ENCODE measurements around the gene CLDN1.
"Not testable (repeated sequence)": the region's sequence is repeated elsewhere in the genome, so short reads cannot be mapped to it uniquely, and the experiment has no call there.

The CLDN1 gene

DNA sequence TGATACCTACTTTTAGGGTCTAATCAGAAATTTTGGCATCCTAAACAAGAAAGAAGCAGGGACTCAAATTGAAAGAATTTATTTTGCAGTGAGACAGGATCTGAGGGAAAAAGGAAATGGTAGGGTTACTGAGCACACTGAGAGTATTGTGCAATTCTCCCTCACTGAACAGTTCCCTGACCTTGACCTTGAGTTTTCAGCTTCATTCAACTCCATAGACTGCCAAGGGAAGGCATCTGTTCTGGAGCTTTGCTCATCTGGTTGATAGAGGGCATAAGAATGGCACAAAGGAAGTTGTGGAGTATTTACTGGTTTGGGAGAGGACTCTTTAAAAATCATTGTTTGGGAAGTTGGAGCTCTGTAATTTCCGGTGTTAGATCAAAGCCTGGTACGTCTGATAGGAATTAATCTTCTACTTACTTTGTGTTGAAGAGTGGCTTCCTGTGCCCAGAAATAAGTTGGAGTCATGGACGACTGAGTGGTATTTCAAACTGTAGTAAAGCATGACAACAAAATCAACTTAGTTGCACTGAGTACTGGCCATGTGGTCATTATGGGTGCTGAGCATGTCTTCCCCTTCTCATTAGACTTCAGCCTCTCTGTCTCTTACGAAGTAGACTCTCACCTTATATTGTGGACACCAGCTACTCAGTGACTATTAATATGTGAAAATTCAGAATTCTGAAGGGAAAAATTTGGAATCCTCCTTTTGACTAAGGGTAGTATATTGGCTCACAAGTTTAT lies 40.8 kb downstream of the CLDN1 start:
- Histone ChIP-seq H3K27ac (ENCODE audit: low read length) (no peak overlapping the region), H3K9ac (ENCODE audit: low read length) (no peak overlapping the region), H3K4me3 (ENCODE audit: low read length) (no peak overlapping the region), H3F3A (ENCODE audit: insufficient read depth, low read length) (no peaks in the 10 kb centered on the region), H3K27me3 (replicated peaks; ENCODE audit: insufficient read depth, low read length) (no peaks in the 10 kb centered on the region), H3K9me2 (replicated peaks; ENCODE audit: insufficient read depth, low read length) (no peaks in the 10 kb centered on the region), H3K79me2 (ENCODE audit: low read length) (no peaks in the 10 kb centered on the region), H4K20me1 (ENCODE audit: insufficient read depth, low read length) (no peaks in the 10 kb centered on the region), H3K4me1 (ENCODE audit: low read length) (no peaks in the 10 kb centered on the region), H3K36me3 (replicated peaks; ENCODE audit: insufficient read depth, low read length) (no peaks in the 10 kb centered on the region), H3K9me3 (replicated peaks; ENCODE audit: insufficient read depth, low read length) (no peaks in the 10 kb centered on the region), H3K4me2 (ENCODE audit: low read depth, low read length) (no peak overlapping the region), H2AFZ (ENCODE audit: low read length) (no peak overlapping the region)
- no peak for TF ChIP-seq EZH2 (optimal IDR thresholded peaks at IDR 0.05; ENCODE audit: low read depth, low read length)
- TF ChIP-seq EZH2phosphoT487 (IDR thresholded peaks at IDR 0.05; ENCODE audit: low read length), result no peak
- TF ChIP-seq CTCF (IDR thresholded peaks at IDR 0.05; ENCODE audit: low read length), result no peak
- no peak for DNase-seq

GRCh38 chr3:190279690-190280089 lies 42.6 kb downstream of the CLDN1 start:
- Histone ChIP-seq H3K36me3 (replicated peaks; ENCODE audit: insufficient read depth, low read length) (no peaks in the 10 kb centered on the region), H3K9me2 (replicated peaks; ENCODE audit: insufficient read depth, low read length) (no peaks in the 10 kb centered on the region), H3F3A (ENCODE audit: insufficient read depth, low read length) (no peaks in the 10 kb centered on the region), H3K4me1 (ENCODE audit: low read length) (no peaks in the 10 kb centered on the region), H3K4me2 (ENCODE audit: low read depth, low read length) (no peak overlapping the region), H3K9me3 (replicated peaks; ENCODE audit: insufficient read depth, low read length) (no peaks in the 10 kb centered on the region), H3K9ac (ENCODE audit: low read length) (no peak overlapping the region), H3K79me2 (ENCODE audit: low read length) (no peaks in the 10 kb centered on the region), H3K4me3 (ENCODE audit: low read length) (no peak overlapping the region), H2AFZ (ENCODE audit: low read length) (no peak overlapping the region), H3K27ac (ENCODE audit: low read length) (no peak overlapping the region), H4K20me1 (ENCODE audit: insufficient read depth, low read length) (no peaks in the 10 kb centered on the region), H3K27me3 (replicated peaks; ENCODE audit: insufficient read depth, low read length) (no peaks in the 10 kb centered on the region)
- no peak for DNase-seq
- no peak for TF ChIP-seq EZH2 (optimal IDR thresholded peaks at IDR 0.05; ENCODE audit: low read depth, low read length)
- TF ChIP-seq CTCF (IDR thresholded peaks at IDR 0.05; ENCODE audit: low read length), result no peak
- no peak for TF ChIP-seq EZH2phosphoT487 (IDR thresholded peaks at IDR 0.05; ENCODE audit: low read length)

DNA sequence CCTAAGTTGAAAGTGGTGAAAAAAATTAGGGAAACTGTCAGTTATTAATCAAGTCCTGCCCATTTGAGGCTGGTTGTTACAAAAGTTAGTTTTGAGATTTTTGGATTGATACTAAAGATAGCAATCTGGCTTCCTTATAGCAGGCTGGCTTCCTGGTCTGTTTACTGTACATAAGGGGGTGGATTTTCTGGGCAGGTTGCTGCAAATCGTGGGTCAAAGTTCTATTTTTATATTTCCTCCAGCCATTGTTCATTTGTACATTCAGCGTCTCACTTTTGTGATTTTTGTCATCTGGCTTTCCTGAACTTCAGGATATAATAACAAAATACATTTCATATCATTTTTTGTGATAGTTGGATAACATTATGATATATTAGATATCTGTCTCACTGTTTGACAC lies 49.5 kb downstream of the CLDN1 start:
- Histone ChIP-seq H3K27ac (ENCODE audit: low read length) (no peak overlapping the region), H3K9me2 (replicated peaks; ENCODE audit: insufficient read depth, low read length) (no peaks in the 10 kb centered on the region), H3K4me2 (ENCODE audit: low read depth, low read length) (no peak overlapping the region), H3K9ac (ENCODE audit: low read length) (no peak overlapping the region), H3K79me2 (ENCODE audit: low read length) (no peaks in the 10 kb centered on the region), H3K9me3 (replicated peaks; ENCODE audit: insufficient read depth, low read length) (no peaks in the 10 kb centered on the region), H3K4me3 (ENCODE audit: low read length) (no peak overlapping the region), H3K27me3 (replicated peaks; ENCODE audit: insufficient read depth, low read length) (no peaks in the 10 kb centered on the region), H2AFZ (ENCODE audit: low read length) (no peak overlapping the region), H3K4me1 (ENCODE audit: low read length) (no peaks in the 10 kb centered on the region), H3F3A (ENCODE audit: insufficient read depth, low read length) (no peaks in the 10 kb centered on the region), H4K20me1 (ENCODE audit: insufficient read depth, low read length) (no peaks in the 10 kb centered on the region), H3K36me3 (replicated peaks; ENCODE audit: insufficient read depth, low read length) (no peaks in the 10 kb centered on the region)
- no peak for TF ChIP-seq EZH2 (optimal IDR thresholded peaks at IDR 0.05; ENCODE audit: low read depth, low read length)
- DNase-seq, result no peak

DNA sequence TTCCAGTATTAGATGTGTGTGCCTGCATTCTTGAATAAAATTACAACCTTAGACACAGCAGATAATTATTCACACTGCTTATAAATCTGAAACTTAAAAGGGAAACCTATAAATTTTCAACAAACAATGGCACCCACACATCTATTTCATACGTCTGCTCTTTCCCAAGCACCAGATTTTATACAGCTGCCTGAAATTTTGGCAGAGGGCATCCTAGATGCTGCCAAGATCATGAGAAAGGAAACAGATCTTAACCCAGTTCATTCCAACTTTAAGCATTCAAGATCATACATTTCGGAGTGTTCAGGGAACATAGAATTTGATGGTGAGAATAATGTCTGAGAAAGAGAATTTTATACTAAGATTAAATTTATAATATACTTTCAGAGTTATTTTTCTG lies 53.1 kb downstream of the CLDN1 start:
- Histone ChIP-seq H4K20me1 (ENCODE audit: insufficient read depth, low read length) (no peaks in the 10 kb centered on the region), H3K4me2 (ENCODE audit: low read depth, low read length) (no peak overlapping the region), H3F3A (ENCODE audit: insufficient read depth, low read length) (no peaks in the 10 kb centered on the region), H3K4me3 (ENCODE audit: low read length) (no peak overlapping the region), H3K9me2 (replicated peaks; ENCODE audit: insufficient read depth, low read length) (no peaks in the 10 kb centered on the region), H3K27ac (ENCODE audit: low read length) (no peak overlapping the region), H3K4me1 (ENCODE audit: low read length) (no peaks in the 10 kb centered on the region), H3K9ac (ENCODE audit: low read length) (no peak overlapping the region), H3K27me3 (replicated peaks; ENCODE audit: insufficient read depth, low read length) (no peaks in the 10 kb centered on the region), H2AFZ (ENCODE audit: low read length) (no peak overlapping the region), H3K79me2 (ENCODE audit: low read length) (no peaks in the 10 kb centered on the region), H3K36me3 (replicated peaks; ENCODE audit: insufficient read depth, low read length) (no peaks in the 10 kb centered on the region), H3K9me3 (replicated peaks; ENCODE audit: insufficient read depth, low read length) (no peaks in the 10 kb centered on the region)
- TF ChIP-seq EZH2 (optimal IDR thresholded peaks at IDR 0.05; ENCODE audit: low read depth, low read length) (no peak), CTCF (IDR thresholded peaks at IDR 0.05; ENCODE audit: low read length) (no peak), EZH2phosphoT487 (IDR thresholded peaks at IDR 0.05; ENCODE audit: low read length) (no peak)
- no peak for DNase-seq

GRCh38 chr3:190267464-190267863 lies 54.8 kb downstream of the CLDN1 start:
- not testable (repeated sequence) for H3K9me3 ChIP-seq (replicated peaks; ENCODE audit: insufficient read depth, low read length); DNase-seq; H4K20me1 ChIP-seq (ENCODE audit: insufficient read depth, low read length); H3K36me3 ChIP-seq (replicated peaks; ENCODE audit: insufficient read depth, low read length); H3K9ac ChIP-seq (ENCODE audit: low read length); H3K27me3 ChIP-seq (replicated peaks; ENCODE audit: insufficient read depth, low read length); H2AFZ ChIP-seq (ENCODE audit: low read length); H3K4me3 ChIP-seq (ENCODE audit: low read length); H3K79me2 ChIP-seq (ENCODE audit: low read length); H3F3A ChIP-seq (ENCODE audit: insufficient read depth, low read length); H3K4me1 ChIP-seq (ENCODE audit: low read length); H3K9me2 ChIP-seq (replicated peaks; ENCODE audit: insufficient read depth, low read length); H3K27ac ChIP-seq (ENCODE audit: low read length); H3K4me2 ChIP-seq (ENCODE audit: low read depth, low read length)

Measured in MM.1S (cell line).